ENCODE data around the gene EDC4. TPM values are rescaled to one million over a fixed set of nuclear protein-coding genes. Genes with fewer than 3 reads are reported as not detected.

EDC4 gene
- total RNA-seq, 1 experiment from 2014 or later: 106 TPM

DNA sequence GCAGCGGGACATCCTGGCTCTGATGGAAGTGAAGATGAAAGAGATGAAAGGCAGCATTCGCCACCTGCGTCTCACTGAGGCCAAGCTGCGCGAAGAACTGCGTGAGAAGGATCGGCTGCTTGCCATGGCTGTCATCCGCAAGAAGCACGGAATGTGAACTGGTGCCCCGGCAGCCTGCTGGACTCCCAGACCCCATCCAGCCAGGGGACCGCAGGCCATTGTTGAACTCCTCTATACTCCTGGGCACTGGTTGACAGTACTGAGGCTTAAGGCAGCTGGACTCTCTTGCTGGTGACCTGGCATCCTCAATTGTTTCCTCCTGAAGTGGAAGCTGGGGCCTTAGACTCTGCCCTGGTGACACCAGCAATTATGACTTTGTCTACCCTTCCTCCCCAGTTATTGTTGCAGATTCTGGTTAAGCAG lies 29.5 kb upstream of the EDC4 start:
- Mint-ChIP-seq H3K4me3 (peak overlapping the region; percentile 90 to 92), H3K4me1 (peaks cover 41 to 49% of the 10 kb centered on the region in 2 experiments), H3K27ac (peak overlapping the region in 1 of 3 experiments; percentile 92; a peak in 2 of 7 replicates), H3K36me3 (ENCODE audit: insufficient read depth in 1 of 3, low read depth in 3 of 3) (peaks cover 0 to 10% (median 4%) of the 10 kb centered on the region in 3 experiments; a peak in 4 of 7 replicates), H3K9me3 (no peaks in the 10 kb centered on the region), H3K27me3 (ENCODE audit: low read depth) (no peaks in the 10 kb centered on the region)
- Histone ChIP-seq H3K27ac (ENCODE audit: insufficient read length, low read depth, low read length) (no peak overlapping the region), H2BK15ac (ENCODE audit: low read depth, low read length) (no peak overlapping the region), H4K8ac (replicated peaks; ENCODE audit: insufficient read length, low read depth, low read length) (no peak overlapping the region), H2BK20ac (ENCODE audit: low read depth, low read length, poor library complexity, severe bottlenecking) (no peak overlapping the region), H3K14ac (ENCODE audit: insufficient read depth, low read length) (no peak overlapping the region), H4K20me1 (ENCODE audit: control insufficient read depth, insufficient read depth, insufficient read length) (no peaks in the 10 kb centered on the region), H3K79me1 (ENCODE audit: insufficient read depth, low read depth, low read length, poor library complexity, severe bottlenecking) (no peaks in the 10 kb centered on the region), H2BK5ac (ENCODE audit: insufficient read length, low read length) (no peak overlapping the region), H2BK12ac (ENCODE audit: insufficient read length, low read depth, low read length) (no peak overlapping the region), H3K27me3 (ENCODE audit: insufficient read depth, low read length) (no peaks in the 10 kb centered on the region), H3T11ph (ENCODE audit: low read length) (no peak overlapping the region), H3K23ac (ENCODE audit: insufficient read length, low read depth, low read length) (no peak overlapping the region), H2BK120ac (ENCODE audit: low read depth, low read length, poor library complexity, severe bottlenecking) (no peak overlapping the region), H3K4me1 (ENCODE audit: insufficient read depth, low read length) (peaks cover 10% of the 10 kb centered on the region; the same call in 1 of the 2 replicates), H4K5ac (ENCODE audit: insufficient read length, low read depth, low read length) (no peak overlapping the region), H3K4me2 (ENCODE audit: insufficient read depth, insufficient read length, low read length) (peak overlapping the region; percentile 85), H2AFZ (ENCODE audit: low read length) (no peak overlapping the region), H2AK5ac (ENCODE audit: insufficient read length, low read length) (no peak overlapping the region), H3K9me3 (ENCODE audit: control insufficient read depth, low read depth, low read length) (no peaks in the 10 kb centered on the region), H3K79me2 (ENCODE audit: insufficient read depth, low read length) (peaks cover 10% of the 10 kb centered on the region; the same call in 1 of the 2 replicates), H3K18ac (ENCODE audit: insufficient read length, low read depth, low read length) (no peak overlapping the region), H3K56ac (ENCODE audit: insufficient read length, low read depth, low read length) (no peak overlapping the region), H3K9ac (ENCODE audit: extremely low read depth, insufficient read length, low read length) (peak overlapping the region; percentile 25), H4K91ac (ENCODE audit: insufficient read length, low read depth, low read length) (no peak overlapping the region), H3K23me2 (ENCODE audit: insufficient read length, low read depth, low read length, poor library complexity, severe bottlenecking) (peaks cover 14% of the 10 kb centered on the region), H3K4ac (ENCODE audit: low read depth, low read length) (no peak overlapping the region)
- TF ChIP-seq, protein P1, sequence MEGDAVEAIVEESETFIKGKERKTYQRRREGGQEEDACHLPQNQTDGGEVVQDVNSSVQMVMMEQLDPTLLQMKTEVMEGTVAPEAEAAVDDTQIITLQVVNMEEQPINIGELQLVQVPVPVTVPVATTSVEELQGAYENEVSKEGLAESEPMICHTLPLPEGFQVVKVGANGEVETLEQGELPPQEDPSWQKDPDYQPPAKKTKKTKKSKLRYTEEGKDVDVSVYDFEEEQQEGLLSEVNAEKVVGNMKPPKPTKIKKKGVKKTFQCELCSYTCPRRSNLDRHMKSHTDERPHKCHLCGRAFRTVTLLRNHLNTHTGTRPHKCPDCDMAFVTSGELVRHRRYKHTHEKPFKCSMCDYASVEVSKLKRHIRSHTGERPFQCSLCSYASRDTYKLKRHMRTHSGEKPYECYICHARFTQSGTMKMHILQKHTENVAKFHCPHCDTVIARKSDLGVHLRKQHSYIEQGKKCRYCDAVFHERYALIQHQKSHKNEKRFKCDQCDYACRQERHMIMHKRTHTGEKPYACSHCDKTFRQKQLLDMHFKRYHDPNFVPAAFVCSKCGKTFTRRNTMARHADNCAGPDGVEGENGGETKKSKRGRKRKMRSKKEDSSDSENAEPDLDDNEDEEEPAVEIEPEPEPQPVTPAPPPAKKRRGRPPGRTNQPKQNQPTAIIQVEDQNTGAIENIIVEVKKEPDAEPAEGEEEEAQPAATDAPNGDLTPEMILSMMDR (conservative IDR thresholded peaks at IDR 0.05): no peak
- no peak for DNase-seq
- no CpG with 5 or more reads among the region's 11 CpGs for WGBS (ENCODE audit: extremely low coverage, insufficient read length, low lambda C conversion rate)

All from H9 (cell line).